NCI-H526 (cell line): ENCODE measurements around the gene FOLR3.
"Not testable (repeated sequence)": the region's sequence is repeated elsewhere in the genome, so short reads cannot be mapped to it uniquely, and the experiment has no call there.

Experiments used
- DNase-seq, 2 experiments: peaks; one replicate each; lab custom pipeline; 2025; lab: John Stamatoyannopoulos, UW

Gene FOLR3

DNA sequence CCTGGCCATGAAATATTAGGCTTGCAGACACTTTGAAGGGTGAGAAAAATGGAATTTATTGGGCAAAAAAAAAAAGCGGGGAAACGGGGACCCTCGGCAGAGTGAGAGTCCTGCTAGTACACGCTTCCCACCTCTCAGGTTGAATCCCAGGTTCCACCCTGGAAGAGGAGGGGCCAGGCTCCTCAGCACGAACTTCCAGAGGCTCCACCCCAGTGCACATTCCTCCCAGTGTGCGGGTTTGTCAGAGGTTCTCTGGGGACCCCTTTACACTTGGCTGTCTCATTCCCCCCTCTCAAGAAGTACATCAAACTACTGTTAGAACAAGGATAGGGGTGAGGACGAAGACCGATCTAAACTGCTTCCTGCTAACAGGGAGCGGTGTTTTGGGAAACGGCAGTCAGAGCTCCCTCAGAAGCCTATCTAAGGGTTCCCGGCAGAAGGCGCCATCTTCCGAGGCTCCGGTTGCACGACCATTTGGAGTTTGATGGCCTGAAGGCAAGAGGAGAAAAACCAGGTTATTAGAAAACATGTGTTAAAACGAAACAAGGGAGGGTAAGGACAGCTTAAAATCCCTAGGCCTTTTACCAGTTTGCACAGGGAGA is 27.5 kb downstream of the FOLR3 start:
- no peak for DNase-seq

DNA sequence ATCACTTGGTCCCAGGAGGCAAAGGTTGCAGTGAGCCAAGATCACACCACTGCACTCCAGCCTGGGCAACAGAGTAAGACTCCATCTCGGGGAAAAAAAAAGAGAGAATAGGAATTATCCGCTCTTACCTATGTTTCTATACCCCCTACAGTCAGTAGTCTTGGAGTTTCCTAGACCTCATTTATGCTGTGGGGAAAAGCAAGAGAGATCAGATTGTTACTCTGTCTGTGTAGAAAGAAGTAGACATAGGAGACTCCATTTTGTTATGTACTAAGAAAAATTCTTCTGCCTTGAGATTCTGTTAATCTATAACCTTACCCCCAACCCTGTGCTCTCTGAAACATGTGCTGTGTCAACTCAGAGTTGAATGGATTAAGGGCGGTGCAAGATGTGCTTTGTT is 28.7 kb downstream of the FOLR3 start:
- not testable (repeated sequence) for DNase-seq

DNA sequence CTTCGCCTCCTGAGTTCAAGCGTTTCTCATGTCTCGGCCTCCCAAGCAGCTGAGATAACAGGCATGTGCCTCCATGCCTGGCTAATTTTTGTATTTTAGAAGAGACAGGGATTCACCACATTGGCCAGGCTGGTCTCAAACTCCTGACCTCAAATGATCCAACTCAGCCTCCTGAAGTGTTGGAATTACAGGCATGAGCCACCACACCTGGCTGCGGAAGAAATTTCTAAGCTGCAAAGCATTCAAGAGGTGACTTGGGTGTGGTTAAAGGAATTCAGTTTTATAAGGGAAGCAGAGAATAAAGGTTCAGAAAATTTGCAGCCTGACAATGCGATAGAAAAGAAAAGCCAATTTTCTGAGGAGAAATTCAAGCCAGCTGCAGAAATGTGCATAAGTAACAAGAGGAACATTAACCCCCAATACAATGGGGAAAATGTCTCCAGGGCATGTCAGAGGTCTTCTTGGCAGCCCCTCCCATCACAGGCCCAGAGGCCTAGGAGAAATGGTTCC is 33.6 kb downstream of the FOLR3 start:
- DNase-seq = not testable (repeated sequence)

DNA sequence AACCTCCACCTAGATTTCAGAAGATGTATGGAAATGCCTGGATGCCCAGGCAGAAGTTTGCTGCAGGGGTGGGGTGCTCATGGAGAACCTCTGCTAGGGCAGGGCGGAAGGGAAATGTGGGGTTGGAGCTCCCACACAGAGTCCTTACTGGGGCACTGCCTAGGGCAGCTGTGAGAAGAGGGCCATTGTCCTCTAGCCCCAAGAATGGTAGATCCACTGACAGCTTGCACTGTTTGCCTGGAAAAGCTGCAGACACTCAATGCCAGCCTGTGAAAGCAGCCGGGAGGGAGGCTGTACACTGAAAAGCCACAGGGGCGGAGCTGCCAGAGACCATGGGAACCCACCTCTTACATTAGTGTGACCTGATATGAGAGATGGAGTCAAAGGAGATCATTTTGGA is 34.2 kb downstream of the FOLR3 start:
- DNase-seq = not testable (repeated sequence)

DNA sequence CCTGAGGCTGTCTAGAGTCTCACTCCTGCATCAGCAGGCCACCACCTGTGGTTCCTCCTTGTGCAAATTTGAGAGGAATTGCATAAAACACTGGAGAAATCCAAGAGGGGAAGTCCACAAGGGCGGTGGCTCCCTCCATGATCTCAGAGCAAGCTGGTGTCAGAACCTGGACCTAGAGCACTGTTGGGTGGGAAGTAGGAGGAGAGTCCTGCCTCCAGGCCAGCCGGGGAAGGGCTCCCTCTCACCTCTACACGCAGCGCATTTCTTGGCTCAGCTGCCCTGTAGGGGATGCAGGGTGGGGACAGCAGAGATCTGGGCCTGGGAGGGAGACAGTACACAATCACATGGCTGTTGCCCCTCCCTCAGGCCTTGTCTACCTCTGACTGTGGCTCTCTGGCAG is 36.5 kb downstream of the FOLR3 start:
- DNase-seq = not testable (repeated sequence)

DNA sequence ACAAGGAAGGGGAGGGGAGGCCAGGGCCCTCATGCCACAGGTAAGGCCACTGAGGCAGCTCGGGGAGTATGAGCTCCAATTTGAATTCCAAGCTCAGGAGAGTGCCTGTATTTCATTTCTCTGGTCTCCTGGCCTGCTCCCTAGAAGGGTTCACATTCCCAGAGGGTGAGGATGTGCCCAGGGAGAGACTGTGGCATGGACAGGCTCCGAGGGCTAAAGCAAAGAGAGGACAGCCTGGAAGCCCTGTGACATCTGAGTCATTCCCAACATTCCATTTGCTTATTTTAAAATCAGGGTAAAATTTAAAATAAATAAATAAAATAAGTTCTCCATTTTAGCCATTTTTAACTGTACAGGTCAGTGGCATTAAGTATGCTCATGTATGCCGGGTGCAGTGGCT is 37.8 kb downstream of the FOLR3 start:
- DNase-seq = no peak

DNA sequence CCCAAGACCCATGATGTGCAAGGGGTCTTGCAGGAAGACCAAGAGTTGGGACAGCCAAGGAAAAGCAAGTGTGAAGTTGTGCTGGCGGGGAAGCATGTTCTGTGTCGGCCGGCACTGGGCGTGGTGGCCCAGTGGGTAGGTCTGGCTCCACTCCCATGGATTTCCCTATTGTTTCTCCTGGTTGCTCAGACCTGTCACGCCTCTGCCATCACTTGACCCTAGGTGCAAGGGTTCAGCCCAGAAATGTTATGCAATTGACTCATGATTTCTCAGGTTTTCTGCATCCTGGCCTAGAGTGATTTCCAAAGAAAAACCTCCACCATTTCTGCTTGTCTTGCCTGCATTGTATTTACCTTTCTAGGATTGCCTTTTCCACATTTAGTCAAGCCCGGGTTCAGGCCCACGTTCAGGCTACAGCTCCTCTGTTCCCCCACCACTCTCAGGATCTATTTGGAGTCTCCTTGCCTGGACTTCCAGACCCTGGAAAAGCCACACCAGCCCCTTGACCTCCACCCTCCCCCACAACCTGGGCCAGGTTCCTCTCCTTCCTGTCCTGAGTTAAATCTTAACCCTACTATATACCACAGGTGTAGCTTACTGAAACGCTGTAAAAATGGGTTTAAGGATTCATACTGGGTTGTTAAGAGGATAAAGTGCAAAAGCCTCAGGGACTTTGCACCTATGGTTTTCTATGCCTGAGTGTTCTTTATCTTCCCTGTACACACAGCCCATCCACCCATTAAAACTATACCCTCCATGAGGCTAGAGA is 39.0 kb downstream of the FOLR3 start:
- no peak for DNase-seq

DNA sequence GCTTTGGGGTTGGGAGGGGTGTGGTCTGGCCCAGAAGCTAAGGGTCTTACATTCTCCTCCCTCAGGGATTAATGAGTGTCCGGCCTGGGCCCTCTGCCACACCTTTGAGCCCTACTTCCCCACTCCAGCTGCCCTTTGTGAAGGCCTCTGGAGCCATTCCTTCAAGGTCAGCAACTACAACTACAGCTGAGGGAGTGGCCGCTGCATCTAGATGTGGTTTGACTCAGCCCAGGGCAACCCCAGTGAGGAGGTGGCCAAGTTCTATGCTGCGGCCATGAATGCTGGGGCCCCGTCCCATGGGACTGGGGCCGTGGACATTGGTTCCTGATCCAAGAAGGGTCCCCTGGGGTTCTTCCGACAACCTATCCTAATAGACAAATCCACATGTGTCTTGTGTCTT is 42.1 kb downstream of the FOLR3 start:
- no peak for DNase-seq

DNA sequence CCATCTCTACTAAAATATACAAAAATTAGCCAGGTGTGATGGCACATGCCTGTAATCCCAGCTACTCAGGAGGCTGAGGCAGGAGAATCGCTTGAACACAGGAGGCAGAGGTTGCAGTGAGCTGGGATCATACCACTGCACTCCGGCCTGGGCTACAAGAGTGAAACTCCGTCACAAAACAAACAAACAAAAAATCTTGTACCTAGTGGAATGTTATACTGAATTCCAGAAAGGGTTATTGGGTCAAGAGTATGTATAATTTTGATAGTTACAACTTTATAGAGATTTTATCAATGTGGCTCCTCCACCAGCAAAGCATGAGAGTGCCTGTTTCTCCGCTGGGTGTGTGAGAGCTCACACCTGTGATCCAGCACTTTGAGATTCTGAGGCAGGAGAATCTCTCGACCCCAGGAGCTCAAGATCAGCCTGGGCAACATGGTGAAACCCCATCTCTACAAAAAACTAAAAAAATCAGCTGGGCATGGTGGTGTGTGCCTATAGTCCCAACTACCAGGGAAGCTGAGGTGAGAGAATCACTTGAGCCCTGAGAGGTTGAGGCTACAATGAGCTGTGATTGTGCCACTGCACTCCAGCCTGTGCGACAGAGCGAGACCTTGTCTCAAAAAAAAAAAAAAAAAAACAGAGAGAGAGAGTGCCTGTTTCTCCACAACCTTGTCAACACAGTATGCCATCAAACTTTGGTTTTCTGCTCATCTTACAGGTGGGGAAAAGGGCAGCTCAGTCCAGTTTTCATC is 43.7 kb downstream of the FOLR3 start:
- DNase-seq = no peak

DNA sequence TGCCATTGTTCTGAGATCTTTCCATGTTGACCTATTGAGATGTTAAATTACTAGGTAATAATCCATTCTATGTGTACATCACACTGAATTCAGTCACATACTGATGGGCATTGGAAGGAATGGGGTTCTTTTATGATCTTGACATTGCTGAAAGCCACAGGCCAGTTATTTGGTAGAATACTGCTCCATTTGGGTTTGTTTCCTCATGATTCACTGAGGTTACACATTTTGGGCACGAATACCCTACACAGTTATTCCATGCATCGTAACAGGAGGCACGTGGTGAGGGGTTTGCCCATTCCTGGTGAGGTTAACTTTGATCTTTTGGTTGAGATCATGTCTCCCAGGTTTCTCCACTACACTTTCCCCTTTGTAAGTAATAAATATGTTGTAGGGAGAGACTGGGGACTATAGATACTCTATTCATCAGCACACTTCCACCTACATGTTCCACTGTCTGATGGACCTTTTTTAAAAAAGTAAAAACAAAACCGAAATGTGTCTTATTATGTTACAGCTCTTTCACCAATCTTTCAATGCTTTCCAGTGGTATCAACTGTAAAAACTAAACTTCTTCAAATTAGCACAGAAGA is 44.4 kb downstream of the FOLR3 start:
- DNase-seq = no peak

DNA sequence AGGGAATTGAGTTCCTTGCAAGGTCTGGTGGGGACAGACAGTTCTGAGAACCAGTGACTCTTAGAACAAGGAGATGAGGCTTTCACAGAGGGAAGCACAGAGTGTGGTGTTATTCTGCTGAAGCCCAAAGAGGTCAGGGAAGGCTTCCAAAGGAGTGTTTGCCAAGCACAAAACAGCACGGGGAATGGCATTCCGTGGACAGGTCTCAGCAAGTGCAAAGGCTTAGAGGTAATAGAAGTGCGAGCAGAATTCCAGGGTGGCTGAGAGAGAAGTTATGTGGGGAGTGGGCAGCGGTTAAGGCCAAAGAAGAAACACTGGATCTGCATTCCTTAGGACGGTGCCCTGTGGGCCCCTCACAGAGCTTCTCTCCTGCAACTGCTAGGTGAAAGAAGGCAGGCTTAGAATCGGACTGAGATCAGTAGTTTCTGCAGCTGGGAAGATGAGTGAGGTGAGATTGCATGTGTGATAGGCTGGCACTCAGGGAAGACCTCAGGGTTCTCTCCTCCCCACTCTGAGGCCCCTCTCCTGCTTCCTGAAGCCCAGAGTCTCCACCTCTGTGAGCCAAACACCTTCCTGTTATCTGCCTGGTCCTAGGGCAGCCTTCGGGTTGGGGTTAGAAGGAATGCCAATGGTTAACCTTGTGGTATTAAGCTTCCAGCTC is 45.5 kb downstream of the FOLR3 start:
- not testable (repeated sequence) for DNase-seq

DNA sequence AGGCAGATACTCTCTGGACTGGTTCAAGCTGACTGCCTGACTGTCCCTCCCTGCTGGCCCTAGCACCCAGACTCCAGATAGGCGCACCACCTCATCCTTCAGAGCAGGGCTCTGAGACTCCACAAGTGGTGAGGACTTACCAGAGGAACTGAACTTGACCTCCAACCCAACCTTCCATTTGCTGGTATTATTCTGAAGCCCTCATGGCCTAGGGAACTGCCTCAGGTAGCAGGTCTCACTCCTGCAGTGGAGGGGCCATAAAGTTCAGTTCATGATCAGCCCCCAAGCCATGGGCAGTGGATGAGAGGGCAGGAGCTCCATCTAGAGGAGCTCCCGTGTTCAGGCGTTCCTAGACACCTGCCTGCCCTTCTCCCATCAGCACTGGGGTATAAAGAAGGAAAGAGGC is 46.0 kb downstream of the FOLR3 start:
- peak in 1 of 2 experiments; percentile 11 for DNase-seq

DNA sequence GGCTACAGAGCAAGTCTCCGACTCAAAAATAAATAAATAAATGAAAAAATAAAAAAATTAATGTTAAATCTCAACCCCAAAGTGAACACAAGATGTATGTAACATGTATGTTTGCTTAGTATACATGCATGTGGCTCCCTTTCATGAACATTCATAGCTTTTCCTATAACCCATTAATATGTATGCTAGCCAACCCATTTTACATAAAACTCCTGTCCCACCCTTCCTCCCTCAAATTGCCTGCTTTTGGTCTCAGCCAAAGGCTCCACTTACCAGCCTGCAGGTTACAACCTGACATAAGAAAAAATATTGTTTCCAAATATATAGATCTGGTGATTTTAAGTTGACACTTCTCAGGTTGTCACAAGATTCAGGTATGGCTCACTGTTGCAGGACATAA is 52.7 kb downstream of the FOLR3 start:
- no peak for DNase-seq
